Measurements from ENCODE around the gene DMRT3.

- no peak for TF ChIP-seq CTCF (IDR thresholded peaks at IDR 0.05; ENCODE audit: low read depth, low read length)
- no peak for TF ChIP-seq EZH2phosphoT487 (IDR thresholded peaks at IDR 0.05; ENCODE audit: low read depth)
Measured at GRCh38 chr9:1014640-1015039, 38.2 kb downstream of the DMRT3 start.
